Vagina (tissue), 2 donors: ENCODE results near the gene ATF7. TPM values are rescaled to one million over a fixed set of nuclear protein-coding genes. Genes with fewer than 3 reads are reported as not detected.

Source experiments
- DNase-seq, 2 donors: peaks; one replicate each; pipeline ENCODE4 v3.0.0-alpha.2; 2017; ENCODE audit errors: extremely low spot score in 2 of 2
- H3K27ac ChIP-seq: fragments of 200-600 bp; sonication (generic); one replicate; pipeline ENCODE4 v1.5.1; 2019
- H3K27me3 ChIP-seq: fragments of 200-600 bp; sonication (generic); one replicate; pipeline ENCODE4 v1.5.1; 2019
- H3K36me3 ChIP-seq, 2 donors: fragments of 200-600 bp; sonication (generic); one replicate each; pipeline ENCODE4 v1.5.1; 2017 to 2019
- H3K4me1 ChIP-seq: fragments of 200-600 bp; sonication (generic); one replicate; pipeline ENCODE4 v1.5.1; 2019
- H3K4me3 ChIP-seq, 2 donors: fragments of 200-600 bp; sonication (generic); 1 replicate in 1 of 2; 2 replicates in 1 of 2; pipeline ENCODE4 v1.5.1; 2016 to 2019
- H3K9me3 ChIP-seq: fragments of 200-600 bp; sonication (generic); one replicate; pipeline ENCODE4 v1.5.1; 2019
- POLR2A ChIP-seq, 2 donors: fragments of 450-650 bp; IDR thresholded peaks; one replicate each; pipeline ENCODE4 v1.6.1; 2017; ENCODE audit warnings: antibody characterized with exemption in 2 of 2, mild to moderate bottlenecking in 2 of 2, moderate library complexity in 2 of 2
- POLR2AphosphoS5 ChIP-seq, 2 donors: sonication (generic); formaldehyde crosslinking; IDR thresholded peaks; one replicate each; pipeline ENCODE4 v1.9.0; 2017; ENCODE audit warnings: antibody characterized with exemption in 2 of 2, mild to moderate bottlenecking in 2 of 2, low read depth in 1 of 2; ENCODE audit not compliant: insufficient read depth in 1 of 2
- intact Hi-C: fragments of 100-400 bp; cut with DNase I; formaldehyde crosslinking; loops from one replicate; pipeline ENCODE4 v1.15.1; 2023
- total RNA-seq: library from RNA; depleted of rRNA; stranded (reverse); fragments of >200 nt; gene quantifications from one replicate; pipeline ENCODE4 v1.2.3, GENCODE V29; 2016
- TF ChIP-seq, protein P1 (sequence below), 3 experiments: fragments of 450-650 bp in 2 of 3; fragments of 200-600 bp in 1 of 3; sonication (generic) in 1 of 3; IDR thresholded peaks; one replicate each; pipeline ENCODE4 v1.5.1; 2017 to 2019; ENCODE audit warnings: antibody characterized with exemption in 3 of 3, mild to moderate bottlenecking in 2 of 3, moderate library complexity in 2 of 3

Gene ATF7
- total RNA-seq, 1 donor from 2014 or later, result 34.9 TPM

DNA sequence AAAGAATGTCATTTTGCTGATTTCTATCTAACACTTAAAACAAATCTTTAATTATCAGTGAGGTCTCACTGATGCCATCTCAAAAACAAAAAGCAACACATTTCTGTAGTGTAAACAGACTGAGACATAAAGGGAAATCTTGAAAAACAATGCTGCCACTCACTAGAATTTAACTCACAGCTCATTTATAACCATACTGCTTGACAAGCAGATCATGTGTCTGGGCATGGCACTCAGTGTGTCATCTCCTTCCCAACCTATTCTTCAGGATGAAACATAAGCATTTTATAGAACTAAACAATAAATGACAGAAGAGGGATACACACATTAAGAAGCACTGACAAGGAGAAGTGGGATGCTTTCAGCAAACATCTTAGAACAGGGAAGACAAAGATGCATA, 22.4 kb downstream of the ATF7 start:
- H3K4me3 ChIP-seq, result no peak overlapping the region
- intact Hi-C loops, result no loop called here
- H3K36me3 ChIP-seq, result no peaks in the 10 kb centered on the region
- H3K4me1 ChIP-seq, result peaks cover 30% of the 10 kb centered on the region
- TF ChIP-seq, protein P1, sequence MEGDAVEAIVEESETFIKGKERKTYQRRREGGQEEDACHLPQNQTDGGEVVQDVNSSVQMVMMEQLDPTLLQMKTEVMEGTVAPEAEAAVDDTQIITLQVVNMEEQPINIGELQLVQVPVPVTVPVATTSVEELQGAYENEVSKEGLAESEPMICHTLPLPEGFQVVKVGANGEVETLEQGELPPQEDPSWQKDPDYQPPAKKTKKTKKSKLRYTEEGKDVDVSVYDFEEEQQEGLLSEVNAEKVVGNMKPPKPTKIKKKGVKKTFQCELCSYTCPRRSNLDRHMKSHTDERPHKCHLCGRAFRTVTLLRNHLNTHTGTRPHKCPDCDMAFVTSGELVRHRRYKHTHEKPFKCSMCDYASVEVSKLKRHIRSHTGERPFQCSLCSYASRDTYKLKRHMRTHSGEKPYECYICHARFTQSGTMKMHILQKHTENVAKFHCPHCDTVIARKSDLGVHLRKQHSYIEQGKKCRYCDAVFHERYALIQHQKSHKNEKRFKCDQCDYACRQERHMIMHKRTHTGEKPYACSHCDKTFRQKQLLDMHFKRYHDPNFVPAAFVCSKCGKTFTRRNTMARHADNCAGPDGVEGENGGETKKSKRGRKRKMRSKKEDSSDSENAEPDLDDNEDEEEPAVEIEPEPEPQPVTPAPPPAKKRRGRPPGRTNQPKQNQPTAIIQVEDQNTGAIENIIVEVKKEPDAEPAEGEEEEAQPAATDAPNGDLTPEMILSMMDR (IDR thresholded peaks at IDR 0.05), result no peak
- no peak for TF ChIP-seq POLR2A (IDR thresholded peaks at IDR 0.05)
- TF ChIP-seq POLR2AphosphoS5 (IDR thresholded peaks at IDR 0.05; ENCODE audit: insufficient read depth in 1 of 2, low read depth in 1 of 2), result no peak
- no peak for DNase-seq
- no peaks in the 10 kb centered on the region for H3K27me3 ChIP-seq
- no peak overlapping the region for H3K27ac ChIP-seq
- H3K9me3 ChIP-seq, result no peaks in the 10 kb centered on the region

DNA sequence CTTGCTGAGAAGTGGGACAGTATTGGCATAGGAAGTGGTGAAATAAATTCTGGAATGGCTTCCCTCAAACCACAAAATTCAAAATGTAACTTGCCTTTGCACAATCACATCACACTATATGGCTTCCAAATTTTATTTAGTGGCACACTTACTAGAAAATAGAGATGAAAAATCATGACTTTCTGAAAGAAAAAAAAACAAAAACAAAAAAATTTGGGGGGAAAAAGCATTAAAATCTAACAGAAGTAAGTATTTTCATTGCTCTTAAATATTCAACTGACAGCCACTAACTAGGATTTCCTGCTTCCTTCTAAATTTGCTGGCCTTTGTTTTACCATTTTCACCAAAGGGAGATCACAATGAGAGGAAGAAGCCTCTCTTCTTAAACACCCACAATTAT, 23.0 kb downstream of the ATF7 start:
- Histone ChIP-seq H3K36me3 (no peaks in the 10 kb centered on the region), H3K27me3 (no peaks in the 10 kb centered on the region), H3K27ac (no peak overlapping the region), H3K9me3 (no peaks in the 10 kb centered on the region), H3K4me3 (no peak overlapping the region), H3K4me1 (peaks cover 30% of the 10 kb centered on the region)
- DNase-seq, result no peak
- TF ChIP-seq, protein P1 (IDR thresholded peaks at IDR 0.05), result no peak
- TF ChIP-seq POLR2AphosphoS5 (IDR thresholded peaks at IDR 0.05; ENCODE audit: insufficient read depth in 1 of 2, low read depth in 1 of 2), result no peak
- no peak for TF ChIP-seq POLR2A (IDR thresholded peaks at IDR 0.05)
- intact Hi-C loops, result no loop called here

DNA sequence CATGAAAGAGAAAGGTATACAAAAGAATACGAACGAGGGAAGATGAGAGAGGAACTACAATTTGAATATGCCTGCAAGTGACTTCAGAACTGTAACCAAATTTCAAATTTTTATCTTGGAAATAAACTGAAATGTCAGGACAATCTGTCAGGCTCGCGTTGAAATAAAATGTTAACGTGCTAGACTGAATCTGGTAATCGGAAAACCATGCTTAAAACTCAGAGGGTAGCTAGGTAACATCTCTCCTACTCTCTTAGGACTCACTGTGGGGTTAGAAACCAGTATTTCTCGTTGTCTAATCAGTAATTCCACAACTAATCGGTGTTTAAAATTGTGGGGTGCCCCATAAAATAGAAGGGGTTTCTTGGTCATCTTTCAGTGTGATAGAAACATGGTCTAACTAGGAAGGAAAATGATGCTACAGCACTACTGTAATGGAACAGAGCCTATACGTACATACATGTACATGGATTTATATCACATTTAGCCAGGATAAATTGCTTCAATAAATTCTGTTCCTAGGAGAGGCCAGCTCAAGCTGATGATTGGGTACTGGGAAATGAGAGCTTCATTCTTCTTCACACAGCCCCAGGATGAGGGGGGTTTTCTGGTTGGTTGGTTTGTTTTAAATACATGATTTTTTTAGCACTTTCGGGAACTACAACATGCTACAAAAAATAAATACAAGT, 23.9 kb downstream of the ATF7 start:
- H3K27ac ChIP-seq, result peak overlapping the region; percentile 11
- H3K9me3 ChIP-seq, result no peaks in the 10 kb centered on the region
- no peaks in the 10 kb centered on the region for H3K36me3 ChIP-seq
- intact Hi-C loops, result no loop called here
- DNase-seq, result no peak
- H3K4me3 ChIP-seq, result no peak overlapping the region
- peaks cover 33% of the 10 kb centered on the region for H3K4me1 ChIP-seq
- no peak for TF ChIP-seq POLR2AphosphoS5 (IDR thresholded peaks at IDR 0.05; ENCODE audit: insufficient read depth in 1 of 2, low read depth in 1 of 2)
- TF ChIP-seq, protein P1 (IDR thresholded peaks at IDR 0.05), result no peak
- no peak for TF ChIP-seq POLR2A (IDR thresholded peaks at IDR 0.05)
- no peaks in the 10 kb centered on the region for H3K27me3 ChIP-seq

DNA sequence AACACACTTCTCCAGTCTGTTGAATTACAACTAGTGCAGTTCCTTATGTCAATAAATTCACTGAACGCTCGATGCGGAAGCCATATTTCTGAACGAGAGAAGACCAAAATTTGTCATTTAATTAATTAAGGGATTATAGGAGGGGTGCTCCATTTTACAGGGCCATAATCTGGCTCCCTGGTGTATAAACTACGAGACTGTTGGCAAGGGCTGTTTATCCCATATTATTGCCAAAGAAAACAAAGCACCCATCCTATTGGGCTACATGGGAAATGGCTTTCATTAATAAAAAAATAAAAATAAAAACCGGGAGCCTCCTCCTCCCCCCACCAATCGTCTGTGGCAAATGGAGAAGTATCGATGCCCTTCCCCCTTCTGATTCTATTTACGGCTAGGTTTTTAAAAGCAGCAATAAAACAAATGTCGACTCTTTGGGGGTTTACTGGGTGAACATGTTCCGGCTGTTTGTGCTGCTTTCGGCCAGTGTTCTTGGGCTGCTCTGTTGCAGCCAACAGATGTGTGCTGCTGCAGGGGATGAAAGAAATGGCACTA, 24.8 kb downstream of the ATF7 start:
- peaks cover 42% of the 10 kb centered on the region for H3K4me1 ChIP-seq
- H3K4me3 ChIP-seq, result peak overlapping the region; percentile 15 to 26
- no peak for DNase-seq
- H3K36me3 ChIP-seq, result no peaks in the 10 kb centered on the region
- H3K27ac ChIP-seq, result peak overlapping the region; percentile 11
- TF ChIP-seq, protein P1 (IDR thresholded peaks at IDR 0.05), result no peak
- no peak for TF ChIP-seq POLR2A (IDR thresholded peaks at IDR 0.05)
- no peak for TF ChIP-seq POLR2AphosphoS5 (IDR thresholded peaks at IDR 0.05; ENCODE audit: insufficient read depth in 1 of 2, low read depth in 1 of 2)
- no peaks in the 10 kb centered on the region for H3K27me3 ChIP-seq
- intact Hi-C loops, result no loop called here
- no peaks in the 10 kb centered on the region for H3K9me3 ChIP-seq
